ENCODE results near the gene CIAO2B. TPM values are rescaled to one million over a fixed set of nuclear protein-coding genes. Genes with fewer than 3 reads are reported as not detected.

CIAO2B gene
- total and polyA plus RNA-seq, 7 donors, result 71.7 to 219 (median 121) TPM

DNA sequence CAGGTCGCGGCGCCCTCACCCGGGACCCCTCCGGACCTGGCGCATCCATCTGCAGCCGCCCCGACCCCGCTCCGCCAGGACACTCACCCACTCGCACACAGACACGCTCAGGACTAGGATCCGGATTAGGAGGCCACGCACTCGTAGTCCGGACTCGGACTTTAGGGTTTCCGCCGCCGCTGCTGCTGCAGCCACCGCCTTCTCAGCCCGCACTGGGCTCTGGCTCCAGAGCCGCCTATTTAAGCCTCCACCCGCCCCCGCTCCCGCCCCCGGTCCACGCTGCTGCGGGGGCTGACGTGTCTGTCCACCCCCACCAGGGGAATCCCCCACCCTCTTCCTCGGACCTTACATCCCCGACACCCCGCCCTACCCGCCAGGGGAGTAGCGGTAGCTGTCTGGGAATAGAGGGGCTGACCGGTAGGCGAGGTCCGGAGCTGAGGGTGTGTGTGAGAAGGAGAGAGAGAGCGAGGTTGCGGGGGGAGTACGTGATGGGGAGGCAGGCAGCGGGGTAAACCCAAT is 8.8 kb downstream of the CIAO2B start, which contains the start of gene RRAD:
Gene RRAD, minus strand, starts transcription at position 214 of the 519 bp plus-strand sequence. CDS start 356 bp downstream, outside the sequence.
- WGBS, 2 donors, result 7 to 9% methylated on average over 42 of the region's 42 CpGs
- Histone ChIP-seq H3K4me3 (peak within 1 kb of the TSS; percentile 51 to 85 (median 58)), H3K27ac (peak within 1 kb of the TSS; percentile 81 to 96 (median 90)), H3K4me1 (peaks cover 0 to 58% (median 48%) of the 10 kb centered on the region in 4 donors), H3K27me3 (no peaks in the 10 kb centered on the region), H3K36me3 (peaks cover 0 to 11% (median 7%) of the 10 kb centered on the region in 4 donors), H3K9me3 (no peaks in the 10 kb centered on the region)
- intact Hi-C loops (cut with DNase I), result loop anchor here (1.0 kb wide), 1 partner anchor 27 kb away; no protein-coding TSS in a partner anchor
- DNase-seq, result peak; percentile 77
- TF ChIP-seq EP300 (IDR thresholded peaks at IDR 0.05), result no peak
- TF ChIP-seq POLR2A (IDR thresholded peaks at IDR 0.05), result peak in 1 of 2 donors; percentile 30
- TF ChIP-seq, protein P1, sequence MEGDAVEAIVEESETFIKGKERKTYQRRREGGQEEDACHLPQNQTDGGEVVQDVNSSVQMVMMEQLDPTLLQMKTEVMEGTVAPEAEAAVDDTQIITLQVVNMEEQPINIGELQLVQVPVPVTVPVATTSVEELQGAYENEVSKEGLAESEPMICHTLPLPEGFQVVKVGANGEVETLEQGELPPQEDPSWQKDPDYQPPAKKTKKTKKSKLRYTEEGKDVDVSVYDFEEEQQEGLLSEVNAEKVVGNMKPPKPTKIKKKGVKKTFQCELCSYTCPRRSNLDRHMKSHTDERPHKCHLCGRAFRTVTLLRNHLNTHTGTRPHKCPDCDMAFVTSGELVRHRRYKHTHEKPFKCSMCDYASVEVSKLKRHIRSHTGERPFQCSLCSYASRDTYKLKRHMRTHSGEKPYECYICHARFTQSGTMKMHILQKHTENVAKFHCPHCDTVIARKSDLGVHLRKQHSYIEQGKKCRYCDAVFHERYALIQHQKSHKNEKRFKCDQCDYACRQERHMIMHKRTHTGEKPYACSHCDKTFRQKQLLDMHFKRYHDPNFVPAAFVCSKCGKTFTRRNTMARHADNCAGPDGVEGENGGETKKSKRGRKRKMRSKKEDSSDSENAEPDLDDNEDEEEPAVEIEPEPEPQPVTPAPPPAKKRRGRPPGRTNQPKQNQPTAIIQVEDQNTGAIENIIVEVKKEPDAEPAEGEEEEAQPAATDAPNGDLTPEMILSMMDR (IDR thresholded peaks at IDR 0.05), result peak in 1 of 4 experiments; percentile 17
- peak in 3 of 4 donors; percentile 77 to 84 (median 84) for TF ChIP-seq POLR2AphosphoS5 (IDR thresholded peaks at IDR 0.05)

DNA sequence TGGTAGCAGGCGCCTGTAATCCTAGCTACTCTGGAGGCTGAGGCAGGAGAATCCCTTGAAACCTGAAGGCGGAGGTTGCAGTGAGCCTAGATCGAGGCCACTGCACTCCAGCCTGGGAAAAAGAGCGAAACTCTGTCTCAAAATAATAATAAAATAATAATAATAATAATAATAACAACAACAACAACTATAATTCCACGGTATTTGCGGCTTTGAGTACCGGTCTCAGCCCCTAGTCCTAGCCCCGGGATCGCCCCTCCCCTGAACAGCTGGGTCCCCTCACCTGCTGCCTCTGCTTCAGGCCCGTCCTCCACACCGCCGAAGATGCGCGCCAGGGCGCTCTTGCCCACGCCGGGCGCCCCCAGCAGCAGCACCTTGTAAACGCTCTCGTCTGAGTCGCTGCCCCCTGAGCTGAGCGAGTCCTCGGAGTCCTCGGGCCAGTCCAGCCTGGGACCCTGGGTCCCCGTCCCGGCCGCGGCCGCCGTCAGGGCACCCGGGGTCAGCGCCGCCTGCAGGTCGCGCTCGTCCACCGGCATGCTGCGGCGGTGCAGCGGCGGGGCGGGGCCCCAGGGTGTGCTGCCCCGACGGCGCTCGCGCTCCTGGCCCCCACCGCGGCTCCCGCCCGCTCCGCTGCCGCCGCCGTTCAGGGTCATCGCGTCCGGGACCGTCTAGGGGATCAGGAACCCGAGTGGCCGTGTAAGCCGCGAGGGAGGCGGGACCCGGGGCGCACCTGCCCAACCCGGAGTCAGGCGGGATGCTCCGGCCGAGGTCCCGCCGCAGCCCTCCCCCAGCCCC is 9.5 kb downstream of the CIAO2B start:
- Histone ChIP-seq H3K4me1 (peaks cover 0 to 64% (median 51%) of the 10 kb centered on the region in 4 donors), H3K9me3 (no peaks in the 10 kb centered on the region), H3K27ac (peak overlapping the region; percentile 81 to 96 (median 90)), H3K36me3 (peaks cover 0 to 11% (median 7%) of the 10 kb centered on the region in 4 donors), H3K4me3 (peak overlapping the region; percentile 51 to 85 (median 58)), H3K27me3 (no peaks in the 10 kb centered on the region)
- intact Hi-C loops (cut with DNase I), result loop anchor here (1.0 kb wide), 1 partner anchor 26 kb away; no protein-coding TSS in a partner anchor
- WGBS, 2 donors, result 4 to 8% methylated on average over 72 of the region's 72 CpGs
- TF ChIP-seq, protein P1 (IDR thresholded peaks at IDR 0.05), result peak in 3 of 4 experiments; percentile 13 to 42 (median 25)
- no peak for TF ChIP-seq POLR2AphosphoS5 (IDR thresholded peaks at IDR 0.05)
- no peak for TF ChIP-seq EP300 (IDR thresholded peaks at IDR 0.05)
- DNase-seq, result no peak

DNA sequence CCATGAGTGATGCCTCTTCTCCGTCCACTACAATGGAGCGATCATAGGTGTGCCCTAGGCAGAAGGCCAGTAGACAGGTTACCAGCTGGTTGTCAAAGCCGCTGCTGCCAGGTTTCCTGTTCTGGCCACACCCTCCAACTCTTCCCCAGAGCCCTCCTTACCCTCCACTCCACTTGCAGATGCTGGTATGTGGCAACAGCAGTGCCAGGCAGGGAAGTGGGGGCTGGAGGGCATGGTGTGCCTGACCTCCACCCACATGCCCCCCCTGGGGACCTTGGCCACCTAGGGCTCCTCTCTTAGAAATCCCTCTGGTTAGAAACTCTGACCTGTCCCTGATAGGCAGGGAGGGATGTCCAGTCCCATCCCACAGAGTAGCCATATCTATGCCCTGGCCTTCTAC is 10.3 kb downstream of the CIAO2B start:
- peaks cover 0 to 69% (median 51%) of the 10 kb centered on the region in 4 donors for H3K4me1 ChIP-seq
- peak overlapping the region in 3 of 4 donors; percentile 5 to 85 (median 65) for H3K4me3 ChIP-seq
- peak overlapping the region; percentile 81 to 96 (median 90) for H3K27ac ChIP-seq
- no peaks in the 10 kb centered on the region for H3K9me3 ChIP-seq
- intact Hi-C loops (cut with DNase I), result no loop called here
- no peak for DNase-seq
- no peaks in the 10 kb centered on the region for H3K27me3 ChIP-seq
- H3K36me3 ChIP-seq, result peaks cover 0 to 11% (median 7%) of the 10 kb centered on the region in 4 donors
- 17 to 45% methylated on average over 3 of the region's 3 CpGs for whole genome bisulfite sequencing, 2 donors
- TF ChIP-seq, protein P1 (IDR thresholded peaks at IDR 0.05), result no peak
- no peak for TF ChIP-seq POLR2A (IDR thresholded peaks at IDR 0.05)
- TF ChIP-seq EP300 (IDR thresholded peaks at IDR 0.05), result no peak

DNA sequence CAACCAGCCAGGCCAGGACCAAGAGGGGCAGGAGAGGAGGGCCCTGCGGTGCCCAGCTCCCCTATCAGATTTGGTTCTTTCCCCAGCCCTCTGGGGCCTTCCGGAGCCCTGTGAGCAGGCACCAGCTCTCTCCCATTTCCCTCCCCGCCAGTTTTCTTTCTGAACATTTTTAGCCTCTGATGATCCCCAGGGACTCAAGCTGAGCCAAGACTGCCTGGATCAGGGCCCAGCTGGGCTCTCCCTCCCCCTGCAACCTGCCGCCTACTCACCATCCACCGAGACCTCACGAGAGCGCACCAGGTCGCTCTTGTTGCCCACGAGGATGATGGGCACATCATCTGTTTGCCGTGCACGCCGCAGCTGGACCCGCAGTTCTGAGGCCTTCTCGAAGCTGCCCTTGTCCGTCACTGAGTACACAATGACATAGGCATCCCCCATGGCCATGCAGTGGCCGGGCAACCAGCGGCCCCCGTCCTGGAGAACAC is 10.9 kb downstream of the CIAO2B start:
- TF ChIP-seq POLR2A (IDR thresholded peaks at IDR 0.05) (no peak), POLR2AphosphoS5 (IDR thresholded peaks at IDR 0.05) (peak; percentile 60 to 84 (median 78))
- TF ChIP-seq, protein P1 (IDR thresholded peaks at IDR 0.05), result no peak
- H3K4me1 ChIP-seq, result peaks cover 0 to 69% (median 51%) of the 10 kb centered on the region in 4 donors
- WGBS, 2 donors, result 66 to 79% methylated on average over 18 of the region's 18 CpGs
- H3K27ac ChIP-seq, result peak overlapping the region; percentile 81 to 96 (median 90)
- H3K27me3 ChIP-seq, result no peaks in the 10 kb centered on the region
- no peaks in the 10 kb centered on the region for H3K9me3 ChIP-seq
- peak overlapping the region in 3 of 4 donors; percentile 17 to 85 (median 65) for H3K4me3 ChIP-seq
- intact Hi-C loops (cut with DNase I), result no loop called here
- H3K36me3 ChIP-seq, result peaks cover 0 to 11% (median 7%) of the 10 kb centered on the region in 4 donors
- peak; percentile 90 for DNase-seq

Data from sigmoid colon (tissue), 7 donors.